Activated CD4-positive, alpha-beta T cell treated with anti-CD3 and anti-CD28 coated beads, Interleukin-2, amount 50 U/mL, for 1 hour (primary cell): ENCODE results near the gene MED20.

Experiments used
- DNase-seq: peaks from one replicate; pipeline ENCODE4 v3.0.0-alpha.2; 2020

MED20 gene

GRCh38 chr6:41901882-41902519, 18.9 kb downstream of the MED20 start:
- peak; percentile 56 for DNase-seq

GRCh38 chr6:41900861-41901260, 20.1 kb downstream of the MED20 start:
- DNase-seq, result no peak

- no peak for DNase-seq
These were observed 24.7 kb downstream of the MED20 start for GRCh38 chr6:41896281-41896680.

- DNase-seq, result peak; percentile 92
These were observed 25.4 kb downstream of the MED20 start, which contains the start of gene USP49 for GRCh38 chr6:41895300-41896233. Gene USP49, minus strand, starts transcription at chr6:41895375. Its CDS starts 88,392 bp downstream, at chr6:41806983.

GRCh38 chr6:41894366-41895299, 26.3 kb downstream of the MED20 start:
- DNase-seq, result no peak

GRCh38 chr6:41892921-41893564, 27.9 kb downstream of the MED20 start:
- DNase-seq, result no peak

- DNase-seq, result no peak
These were observed 33.6 kb downstream of the MED20 start for GRCh38 chr6:41887331-41887751.

GRCh38 chr6:41885930-41886329, 35.0 kb downstream of the MED20 start:
- no peak for DNase-seq

- DNase-seq, result no peak
These were observed 36.0 kb downstream of the MED20 start for GRCh38 chr6:41884957-41885356.

- DNase-seq, result no peak
These were observed 39.4 kb downstream of the MED20 start for GRCh38 chr6:41881506-41881905.

GRCh38 chr6:41878961-41879405, 42.0 kb downstream of the MED20 start:
- no peak for DNase-seq

- no peak for DNase-seq
These were observed 42.7 kb downstream of the MED20 start for GRCh38 chr6:41878246-41878645.

GRCh38 chr6:41877051-41877680, 43.8 kb downstream of the MED20 start:
- DNase-seq, result no peak

- DNase-seq, result no peak
These were observed 46.2 kb downstream of the MED20 start for GRCh38 chr6:41874741-41875140.

GRCh38 chr6:41872147-41872546, 48.8 kb downstream of the MED20 start:
- no peak for DNase-seq

- no peak for DNase-seq
These were observed 49.2 kb downstream of the MED20 start for GRCh38 chr6:41871691-41872090.

GRCh38 chr6:41859356-41859755, 61.6 kb downstream of the MED20 start:
- no peak for DNase-seq

- DNase-seq, result no peak
These were observed 62.2 kb downstream of the MED20 start for GRCh38 chr6:41858703-41859102.
